ENCODE results near the gene ERC2.

GRCh38 chr3:56467801-56468183 lies 475 bp downstream of the ERC2 start:
- TF ChIP-seq CTCF (conservative IDR thresholded peaks at IDR 0.05 in 1 of 2, IDR thresholded peaks at IDR 0.05 in 1 of 2; ENCODE audit: low read depth in 1 of 2, low read length in 2 of 2): no peak
- TF ChIP-seq EZH2 (IDR thresholded peaks at IDR 0.05; ENCODE audit: low read length, missing control alignments): peak; percentile 7

Data from fibroblast of lung (primary cell).